ENCODE data around the gene DNAJB12.

- TF ChIP-seq EGR1 (IDR thresholded peaks at IDR 0.05; ENCODE audit: low read depth in 2 of 2) (no peak), CTCF (IDR thresholded peaks at IDR 0.05; ENCODE audit: low read depth, low read length, missing input control) (no peak), ATF3 (IDR thresholded peaks at IDR 0.05) (no peak), SP1 (IDR thresholded peaks at IDR 0.05) (no peak)
Measured at GRCh38 chr10:72344932-72345331, 9.8 kb downstream of the DNAJB12 start.

Data from liver (tissue), 3 donors.